ENCODE results near the gene ATF7IP.
A peak's percentile ranks its signal among the peaks of the same experiment; 100 is the strongest.
"Not testable (repeated sequence)": the region's sequence is repeated elsewhere in the genome, so short reads cannot be mapped to it uniquely, and the experiment has no call there.

Gene ATF7IP, protein sequence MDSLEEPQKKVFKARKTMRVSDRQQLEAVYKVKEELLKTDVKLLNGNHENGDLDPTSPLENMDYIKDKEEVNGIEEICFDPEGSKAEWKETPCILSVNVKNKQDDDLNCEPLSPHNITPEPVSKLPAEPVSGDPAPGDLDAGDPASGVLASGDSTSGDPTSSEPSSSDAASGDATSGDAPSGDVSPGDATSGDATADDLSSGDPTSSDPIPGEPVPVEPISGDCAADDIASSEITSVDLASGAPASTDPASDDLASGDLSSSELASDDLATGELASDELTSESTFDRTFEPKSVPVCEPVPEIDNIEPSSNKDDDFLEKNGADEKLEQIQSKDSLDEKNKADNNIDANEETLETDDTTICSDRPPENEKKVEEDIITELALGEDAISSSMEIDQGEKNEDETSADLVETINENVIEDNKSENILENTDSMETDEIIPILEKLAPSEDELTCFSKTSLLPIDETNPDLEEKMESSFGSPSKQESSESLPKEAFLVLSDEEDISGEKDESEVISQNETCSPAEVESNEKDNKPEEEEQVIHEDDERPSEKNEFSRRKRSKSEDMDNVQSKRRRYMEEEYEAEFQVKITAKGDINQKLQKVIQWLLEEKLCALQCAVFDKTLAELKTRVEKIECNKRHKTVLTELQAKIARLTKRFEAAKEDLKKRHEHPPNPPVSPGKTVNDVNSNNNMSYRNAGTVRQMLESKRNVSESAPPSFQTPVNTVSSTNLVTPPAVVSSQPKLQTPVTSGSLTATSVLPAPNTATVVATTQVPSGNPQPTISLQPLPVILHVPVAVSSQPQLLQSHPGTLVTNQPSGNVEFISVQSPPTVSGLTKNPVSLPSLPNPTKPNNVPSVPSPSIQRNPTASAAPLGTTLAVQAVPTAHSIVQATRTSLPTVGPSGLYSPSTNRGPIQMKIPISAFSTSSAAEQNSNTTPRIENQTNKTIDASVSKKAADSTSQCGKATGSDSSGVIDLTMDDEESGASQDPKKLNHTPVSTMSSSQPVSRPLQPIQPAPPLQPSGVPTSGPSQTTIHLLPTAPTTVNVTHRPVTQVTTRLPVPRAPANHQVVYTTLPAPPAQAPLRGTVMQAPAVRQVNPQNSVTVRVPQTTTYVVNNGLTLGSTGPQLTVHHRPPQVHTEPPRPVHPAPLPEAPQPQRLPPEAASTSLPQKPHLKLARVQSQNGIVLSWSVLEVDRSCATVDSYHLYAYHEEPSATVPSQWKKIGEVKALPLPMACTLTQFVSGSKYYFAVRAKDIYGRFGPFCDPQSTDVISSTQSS

GRCh38 chr12:14365294-14366208 lies at the start of gene ATF7IP:
ATF7IP (plus strand) TSS chr12:14365682; CDS start chr12:14423916, 58,234 bp downstream.
- H3K36me3 ChIP-seq (ENCODE audit: control insufficient read depth, insufficient read depth, low read length), result peaks cover 2% of the 10 kb centered on the region
- H3K27me3 ChIP-seq (replicated peaks; ENCODE audit: control insufficient read depth, insufficient read depth, low read length), result no peaks in the 10 kb centered on the region
- peak; percentile 95 for DNase-seq (ENCODE audit: extremely low read depth, insufficient read length)
- peak; percentile 53 for TF ChIP-seq CTCF (IDR thresholded peaks at IDR 0.05; ENCODE audit: insufficient read depth, low read length, poor library complexity, severe bottlenecking)
- H3K4me3 ChIP-seq (replicated peaks; ENCODE audit: low read depth, low read length), result peak within 1 kb of the TSS; percentile 70

- TF ChIP-seq CTCF (IDR thresholded peaks at IDR 0.05; ENCODE audit: insufficient read depth, low read length, poor library complexity, severe bottlenecking), result no peak
- Histone ChIP-seq H3K27me3 (replicated peaks; ENCODE audit: control insufficient read depth, insufficient read depth, low read length) (no peaks in the 10 kb centered on the region), H3K4me3 (replicated peaks; ENCODE audit: low read depth, low read length) (no peak overlapping the region), H3K36me3 (ENCODE audit: control insufficient read depth, insufficient read depth, low read length) (no peaks in the 10 kb centered on the region)
- no peak for DNase-seq (ENCODE audit: extremely low read depth, insufficient read length)
Measured at GRCh38 chr12:14317362-14318146, 47.9 kb upstream of the ATF7IP start.

DNA sequence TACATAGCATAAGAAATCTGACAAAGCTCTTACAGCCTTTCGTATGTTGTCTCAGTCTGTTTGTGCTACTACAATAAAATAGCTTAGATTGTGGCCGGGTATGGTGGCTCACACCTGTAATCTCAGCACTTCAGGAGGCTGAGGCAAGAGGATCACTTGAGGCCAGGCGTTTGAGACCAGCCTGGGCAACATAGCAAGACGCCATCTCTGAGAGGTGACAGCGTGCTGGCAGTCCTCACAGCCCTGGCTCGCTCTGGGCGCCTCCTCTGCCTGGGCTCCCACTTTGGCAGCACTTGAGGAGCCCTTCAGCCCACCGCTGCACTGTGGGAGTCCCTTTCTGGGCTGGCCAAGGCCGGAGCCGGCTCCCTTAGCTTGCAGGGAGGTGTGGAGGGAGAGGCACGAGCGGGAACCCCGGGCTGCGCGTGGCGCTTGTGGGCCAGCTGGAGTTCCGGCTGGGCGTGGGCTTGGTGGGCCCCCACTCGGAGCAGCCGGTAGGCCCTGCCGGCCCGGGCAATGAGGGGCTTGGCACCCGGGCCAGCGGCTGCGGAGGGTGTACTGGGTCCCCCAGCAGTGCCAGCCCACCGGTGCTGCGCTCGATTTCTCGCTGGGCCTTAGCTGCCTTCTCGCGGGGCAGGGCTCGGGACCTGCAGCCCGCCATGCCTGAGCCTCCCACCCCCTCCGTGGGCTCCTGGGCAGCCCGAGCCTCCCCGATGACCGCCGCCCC lies 45.6 kb upstream of the ATF7IP start:
- DNase-seq (ENCODE audit: extremely low read depth, insufficient read length); H3K27me3 ChIP-seq (replicated peaks; ENCODE audit: control insufficient read depth, insufficient read depth, low read length); H3K36me3 ChIP-seq (ENCODE audit: control insufficient read depth, insufficient read depth, low read length); H3K4me3 ChIP-seq (replicated peaks; ENCODE audit: low read depth, low read length): not testable (repeated sequence)

DNA sequence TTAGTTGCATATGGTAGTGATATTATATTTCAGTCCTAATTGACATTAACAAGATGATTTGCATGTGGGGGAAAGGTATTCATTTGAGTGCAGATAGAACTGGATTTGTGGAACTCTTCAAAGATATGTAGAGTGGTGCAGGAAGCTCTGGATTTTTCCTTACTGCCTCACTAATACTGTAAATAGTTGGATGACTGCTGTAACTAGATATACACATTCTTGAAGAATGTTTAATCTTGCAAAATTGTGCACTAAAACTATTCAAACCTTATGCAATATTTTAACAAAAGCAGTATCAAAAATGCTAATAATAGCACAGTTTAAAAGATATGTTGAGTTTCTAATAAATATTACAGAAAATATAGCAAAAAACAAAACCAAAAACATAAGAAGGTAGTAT lies 43.1 kb upstream of the ATF7IP start:
- no peaks in the 10 kb centered on the region for H3K36me3 ChIP-seq (ENCODE audit: control insufficient read depth, insufficient read depth, low read length)
- no peaks in the 10 kb centered on the region for H3K27me3 ChIP-seq (replicated peaks; ENCODE audit: control insufficient read depth, insufficient read depth, low read length)
- no peak for DNase-seq (ENCODE audit: extremely low read depth, insufficient read length)
- no peak for TF ChIP-seq CTCF (IDR thresholded peaks at IDR 0.05; ENCODE audit: insufficient read depth, low read length, poor library complexity, severe bottlenecking)
- H3K4me3 ChIP-seq (replicated peaks; ENCODE audit: low read depth, low read length), result no peak overlapping the region
